Testis (tissue), 2 donors: ENCODE results near the gene SHC4.

Source experiments
- CTCF ChIP-seq, 3 experiments: fragments of 450-650 bp in 2 of 3; fragments of 200-600 bp in 1 of 3; sonication (generic) in 1 of 3; IDR thresholded peaks; one replicate each; pipeline ENCODE4 v1.5.1; 2016 to 2019; ENCODE audit warnings: antibody characterized with exemption in 3 of 3, mild to moderate bottlenecking in 2 of 3, moderate library complexity in 1 of 3
- POLR2A ChIP-seq: fragments of 450-650 bp; IDR thresholded peaks from one replicate; pipeline ENCODE4 v1.6.1; 2017; ENCODE audit warnings: antibody characterized with exemption, mild to moderate bottlenecking, moderate library complexity

GRCh38 chr15:48999314-48999713 lies 35.6 kb upstream of the SHC4 start:
- TF ChIP-seq CTCF (IDR thresholded peaks at IDR 0.05) = no peak
- no peak for TF ChIP-seq POLR2A
